ENCODE results near the gene CATSPER1. TPM values are rescaled to one million over a fixed set of nuclear protein-coding genes. Genes with fewer than 3 reads are reported as not detected.

CATSPER1 gene
- total and polyA plus RNA-seq, 2 of the 8 experiments (the other 6 are each of a cell fraction or from before 2014, with no cell fraction given) = not detected

DNA sequence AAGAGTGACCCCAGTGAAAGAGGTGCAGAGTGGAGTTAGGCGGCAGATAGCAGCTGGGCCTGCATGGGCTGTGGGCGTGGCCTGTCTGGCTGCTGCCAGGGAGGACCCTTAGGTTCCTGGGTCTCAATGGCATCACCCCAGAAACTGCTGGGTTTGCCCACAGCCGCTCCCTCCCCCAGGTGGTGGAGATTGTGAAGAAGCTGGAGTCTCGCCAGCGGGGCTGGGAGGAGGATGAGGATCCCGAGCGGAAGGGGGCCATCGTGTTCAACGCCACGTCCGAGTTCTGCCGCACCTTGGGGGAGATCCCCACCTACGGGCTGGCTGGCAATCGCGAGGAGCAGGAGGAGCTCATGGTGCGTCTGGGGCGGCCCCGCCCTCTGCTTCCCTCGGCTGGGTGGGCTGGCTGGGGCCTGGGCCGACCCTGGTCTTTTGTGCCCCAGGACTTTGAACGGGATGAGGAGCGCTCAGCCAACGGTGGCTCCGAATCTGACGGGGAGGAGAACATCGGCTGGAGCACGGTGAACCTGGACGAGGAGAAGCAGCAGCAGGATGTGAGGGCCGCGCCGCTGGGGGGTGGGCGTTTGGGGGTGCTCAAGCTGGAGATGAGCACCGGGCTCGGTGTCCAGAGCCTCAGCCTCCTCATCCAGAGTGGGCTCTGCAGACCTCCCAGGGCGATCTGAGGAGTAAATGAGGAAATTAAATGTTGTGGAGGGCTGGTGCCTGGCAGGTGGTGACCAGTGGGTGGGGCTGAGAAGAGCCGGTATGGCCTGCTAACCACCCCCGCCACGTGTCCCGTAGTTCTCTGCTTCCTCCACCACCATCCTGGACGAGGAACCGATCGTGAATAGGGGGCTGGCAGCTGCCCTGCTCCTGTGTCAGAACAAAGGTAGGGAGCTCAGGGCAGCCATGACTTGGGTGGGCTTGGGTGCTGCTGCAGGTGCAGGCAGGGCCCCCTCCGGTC is 49.8 kb downstream of the CATSPER1 start:
- H3K27ac ChIP-seq (ENCODE audit: low read depth, low read length) = no peak overlapping the region
- H3K4me2 ChIP-seq (ENCODE audit: insufficient read depth in 1 of 2, low read depth in 2 of 2, low read length in 2 of 2) = no peak overlapping the region
- H2BK12ac ChIP-seq (ENCODE audit: low read depth, low read length) = no peak overlapping the region
- FAIRE-seq (no peak), DNase-seq (ENCODE audit: low read depth in 1 of 2, low spot score in 2 of 2) (no peak)
- H3K18ac ChIP-seq (ENCODE audit: extremely low read depth, low read length) = no peak overlapping the region
- H3K14ac ChIP-seq (ENCODE audit: insufficient read length) = no peak overlapping the region
- H3K9me3 ChIP-seq (ENCODE audit: insufficient read depth in 2 of 2, low read depth in 1 of 2, low read length in 1 of 2) = no peaks in the 10 kb centered on the region
- H2BK15ac ChIP-seq (ENCODE audit: low read length) = no peak overlapping the region
- no peak overlapping the region for H3K4ac ChIP-seq (replicated peaks; ENCODE audit: insufficient read length, low read depth, low read length)
- no peak overlapping the region for H4K5ac ChIP-seq (ENCODE audit: insufficient read length, low read depth, low read length)
- no peak overlapping the region for H3K9ac ChIP-seq (replicated peaks in 1 of 4; ENCODE audit: extremely low read depth in 1 of 4, low read depth in 3 of 4, low read length in 3 of 4)
- peaks cover 6 to 25% (median 22%) of the 10 kb centered on the region in 4 experiments; a peak in 7 of 8 replicates for H3K36me3 ChIP-seq (ENCODE audit: control insufficient read depth in 2 of 4, insufficient read depth in 4 of 4, low read length in 3 of 4)
- TF ChIP-seq JUN (IDR thresholded peaks at IDR 0.05; ENCODE audit: low read depth, low read length) (no peak), SAP30 (IDR thresholded peaks at IDR 0.05; ENCODE audit: insufficient read depth, insufficient replicate concordance, low read length) (no peak), FOSL1 (IDR thresholded peaks at IDR 0.05; ENCODE audit: insufficient read depth, low read depth, low read length) (no peak), EGR1 (IDR thresholded peaks at IDR 0.05; ENCODE audit: borderline replicate concordance, low read depth, low read length) (no peak), CBX8 (IDR thresholded peaks at IDR 0.05; ENCODE audit: borderline replicate concordance, low read depth, low read length) (no peak), ZNF274 (IDR thresholded peaks at IDR 0.05; ENCODE audit: borderline replicate concordance, extremely low read depth, low read length) (no peak), CBX5 (IDR thresholded peaks at IDR 0.05; ENCODE audit: low read depth, low read length) (no peak), RXRA (IDR thresholded peaks at IDR 0.05; ENCODE audit: insufficient read depth, low read depth, low read length) (no peak), TEAD4 (IDR thresholded peaks at IDR 0.05; ENCODE audit: low read depth, low read length) (no peak)
- H3K79me1 ChIP-seq (ENCODE audit: low read depth, low read length) = no peaks in the 10 kb centered on the region
- H3K79me2 ChIP-seq (ENCODE audit: control insufficient read depth in 1 of 2, insufficient read depth in 2 of 2, low read length in 2 of 2) = no peaks in the 10 kb centered on the region
- no peak overlapping the region for H2BK5ac ChIP-seq (ENCODE audit: low read depth, low read length)
- H3K4me3 ChIP-seq (ENCODE audit: extremely low read depth in 1 of 4, insufficient read depth in 2 of 4, low read depth in 3 of 4, low read length in 4 of 4) = no peak overlapping the region
- no peak overlapping the region for H4K8ac ChIP-seq (ENCODE audit: extremely low read depth, insufficient read depth, low read length)
- POLR2A ChIA-PET (ENCODE audit: partially characterized antibody) = interaction anchor here (0.9 to 2.2 kb wide), 12 partner anchors 9 to 124 kb away, joined by 3 to 11 read pairs (median 3); partner anchors contain the start of genes BANF1 and CCDC85B
- H3K56ac ChIP-seq (replicated peaks; ENCODE audit: insufficient read length, low read depth, low read length) = no peak overlapping the region
- H3K4me1 ChIP-seq (replicated peaks in 1 of 4; ENCODE audit: control insufficient read depth in 3 of 4, insufficient read depth in 4 of 4, low read length in 3 of 4) = no peaks in the 10 kb centered on the region
- no peak overlapping the region for H2AK5ac ChIP-seq (ENCODE audit: low read depth, low read length)
- CTCF ChIA-PET (ENCODE audit: partially characterized antibody) = interaction anchor here (0.8 to 18.4 kb wide), 4 partner anchors 12 to 271 kb away, joined by 3 to 281 read pairs (median 7); partner anchors contain the start of genes CCDC85B and FIBP
- H4K20me1 ChIP-seq (replicated peaks in 1 of 2; ENCODE audit: control insufficient read depth in 1 of 2, insufficient read depth in 2 of 2, low read length in 2 of 2) = peaks cover 0 to 2% of the 10 kb centered on the region in 2 experiments
- no peak overlapping the region for H2AFZ ChIP-seq (ENCODE audit: low read length)
- no peak overlapping the region for H2BK120ac ChIP-seq (replicated peaks; ENCODE audit: low read depth, low read length)
- no peak overlapping the region for H3K23ac ChIP-seq (ENCODE audit: insufficient read length)
- H3K27me3 ChIP-seq (replicated peaks in 1 of 4; ENCODE audit: control insufficient read depth in 3 of 4, extremely low read depth in 1 of 4, insufficient read depth in 3 of 4, low read length in 3 of 4) = no peaks in the 10 kb centered on the region
- no peaks in the 10 kb centered on the region for H3K23me2 ChIP-seq (ENCODE audit: low read depth, low read length)
- no peak overlapping the region for H2BK20ac ChIP-seq (ENCODE audit: low read length)
- no peak overlapping the region for H4K91ac ChIP-seq (replicated peaks; ENCODE audit: insufficient read length, low read length)
- 90% methylated on average over 37 of the region's 43 CpGs; no CpG with 5 or more reads in 1 of the 2 experiments for WGBS, 2 experiments (ENCODE audit: extremely low coverage in 1 of 2, insufficient coverage in 1 of 2, insufficient read length in 1 of 2, insufficient replicate concordance in 2 of 2, low coverage in 1 of 2, low lambda C conversion rate in 2 of 2, missing lambda C conversion rate in 1 of 2)
